ENCODE results near the gene THEMIS2. TPM values are rescaled to one million over a fixed set of nuclear protein-coding genes. Genes with fewer than 3 reads are reported as not detected.
"Not testable (repeated sequence)": the region's sequence is repeated elsewhere in the genome, so short reads cannot be mapped to it uniquely, and the experiment has no call there.

Gene THEMIS2
- total RNA-seq, 4 donors from 2014 or later, result 9.6 to 36.4 (median 24.6) TPM

- 89% methylated on average over 10 of the region's 10 CpGs for WGBS
- no peak for DNase-seq (ENCODE audit: extremely low spot score)
- Histone ChIP-seq H3K27me3 (no peaks in the 10 kb centered on the region), H3K4me1 (peaks cover 0 to 14% (median 10%) of the 10 kb centered on the region in 4 donors), H3K4me3 (no peak overlapping the region), H3K27ac (replicated peaks in 1 of 4) (no peak overlapping the region), H3K9me3 (no peaks in the 10 kb centered on the region), H3K36me3 (no peaks in the 10 kb centered on the region)
- intact Hi-C loops (cut with DNase I), result no loop called here
- TF ChIP-seq POLR2AphosphoS5 (IDR thresholded peaks at IDR 0.05) (no peak), POLR2A (IDR thresholded peaks at IDR 0.05; ENCODE audit: low read depth) (no peak), EP300 (IDR thresholded peaks at IDR 0.05) (no peak), CTCF (IDR thresholded peaks at IDR 0.05) (no peak)
These were observed 6.5 kb upstream of the THEMIS2 start for GRCh38 chr1:27865821-27866220.

GRCh38 chr1:27868556-27868931 lies 3.8 kb upstream of the THEMIS2 start:
- intact Hi-C loops (cut with DNase I), result no loop called here
- no peaks in the 10 kb centered on the region for H3K36me3 ChIP-seq
- WGBS, result 85% methylated on average over 11 of the region's 11 CpGs
- peaks cover 0 to 8% (median 0%) of the 10 kb centered on the region in 4 donors for H3K27me3 ChIP-seq
- H3K4me1 ChIP-seq, result peaks cover 5 to 23% (median 18%) of the 10 kb centered on the region in 4 donors
- H3K4me3 ChIP-seq, result no peak overlapping the region
- DNase-seq (ENCODE audit: extremely low spot score), result no peak
- no peak overlapping the region for H3K27ac ChIP-seq (replicated peaks in 1 of 4)
- TF ChIP-seq POLR2A (IDR thresholded peaks at IDR 0.05; ENCODE audit: low read depth) (no peak), CTCF (IDR thresholded peaks at IDR 0.05) (no peak), EP300 (IDR thresholded peaks at IDR 0.05) (no peak), POLR2AphosphoS5 (IDR thresholded peaks at IDR 0.05) (no peak)
- H3K9me3 ChIP-seq, result no peaks in the 10 kb centered on the region

- Histone ChIP-seq H3K4me1 (peaks cover 5 to 23% (median 17%) of the 10 kb centered on the region in 4 donors), H3K9me3 (no peaks in the 10 kb centered on the region), H3K4me3 (peak overlapping the region in 1 of 4 donors; percentile 11), H3K27ac (replicated peaks in 1 of 4) (peak overlapping the region in 1 of 4 donors; percentile 12), H3K27me3 (peaks cover 0 to 9% (median 0%) of the 10 kb centered on the region in 4 donors), H3K36me3 (no peaks in the 10 kb centered on the region)
- intact Hi-C loops (cut with DNase I), result no loop called here
- 57% methylated on average over 12 of the region's 16 CpGs for WGBS
- TF ChIP-seq POLR2AphosphoS5 (IDR thresholded peaks at IDR 0.05) (no peak), CTCF (IDR thresholded peaks at IDR 0.05) (no peak), EP300 (IDR thresholded peaks at IDR 0.05) (no peak), POLR2A (IDR thresholded peaks at IDR 0.05; ENCODE audit: low read depth) (no peak)
- no peak for DNase-seq (ENCODE audit: extremely low spot score)
These were observed 3.2 kb upstream of the THEMIS2 start for GRCh38 chr1:27868932-27869718.

GRCh38 chr1:27869719-27870085 lies 2.6 kb upstream of the THEMIS2 start:
- H3K36me3 ChIP-seq, result no peaks in the 10 kb centered on the region
- intact Hi-C loops (cut with DNase I), result no loop called here
- H3K4me3 ChIP-seq, result no peak overlapping the region
- WGBS, result 80% methylated on average over 1 of the region's 1 CpG
- no peak for DNase-seq (ENCODE audit: extremely low spot score)
- H3K4me1 ChIP-seq, result peaks cover 5 to 23% (median 17%) of the 10 kb centered on the region in 4 donors
- peaks cover 0 to 9% (median 0%) of the 10 kb centered on the region in 4 donors for H3K27me3 ChIP-seq
- no peaks in the 10 kb centered on the region for H3K9me3 ChIP-seq
- H3K27ac ChIP-seq (replicated peaks in 1 of 4), result no peak overlapping the region
- TF ChIP-seq CTCF (IDR thresholded peaks at IDR 0.05) (no peak), POLR2AphosphoS5 (IDR thresholded peaks at IDR 0.05) (no peak), EP300 (IDR thresholded peaks at IDR 0.05) (no peak), POLR2A (IDR thresholded peaks at IDR 0.05; ENCODE audit: low read depth) (no peak)

- peaks cover 5 to 23% (median 17%) of the 10 kb centered on the region in 4 donors for H3K4me1 ChIP-seq
- H3K27ac ChIP-seq (replicated peaks in 1 of 4); H3K36me3 ChIP-seq; DNase-seq (ENCODE audit: extremely low spot score); H3K4me3 ChIP-seq; H3K27me3 ChIP-seq; H3K9me3 ChIP-seq; intact Hi-C loops (cut with DNase I): not testable (repeated sequence)
- WGBS, result 96% methylated on average over 7 of the region's 7 CpGs
These were observed 1.3 kb upstream of the THEMIS2 start for GRCh38 chr1:27871076-27871475.

Data from esophagus muscularis mucosa (tissue), 4 donors.